SK-N-SH (cell line): ENCODE results near the gene UVRAG. TPM values are rescaled to one million over a fixed set of nuclear protein-coding genes. Genes with fewer than 3 reads are reported as not detected.

Experiments used
- CTCF ChIA-PET: fragments of 300-600, 350-600 bp; formaldehyde crosslinking; extraction: SDS; loops from one replicate; lab custom pipeline; 2021; lab: Yijun Ruan, JAX
- POLR2A ChIA-PET: fragments of 350-600 bp; sonication (Branson Sonifier 250); formaldehyde crosslinking; extraction: SDS; loops from one replicate; lab custom pipeline; 2020; ENCODE audit warnings: antibody characterized with exemption, inconsistent platforms; lab: Yijun Ruan, JAX
- DNase-seq: peaks from one replicate; pipeline ENCODE4 v3.0.0; 2012
- H2AFZ ChIP-seq: fragments of 200-600 bp; sonication (generic); 2 replicates; pipeline ENCODE4 v1.8.1; 2016; ENCODE audit warnings: antibody characterized with exemption, mild to moderate bottlenecking, low read depth
- H3F3A ChIP-seq: fragments of 200-600 bp; sonication (generic); replicated peaks from 2 replicates; pipeline ENCODE3; 2016; ENCODE audit warnings: antibody characterized with exemption, mild to moderate bottlenecking; ENCODE audit not compliant: insufficient read depth
- H3K27ac ChIP-seq, 2 experiments: fragments of 200-500 bp in 1 of 2; fragments of 200-600 bp in 1 of 2; sonication (Bioruptor generic) in 1 of 2; sonication (generic), shearing (Covaris generic) in 1 of 2; 2 replicates each; pipeline versions ENCODE4 v1.5.1 to v1.6.1; 2014 to 2016; ENCODE audit warnings: low read depth in 2 of 2, inconsistent platforms in 1 of 2, low read length in 1 of 2, mild to moderate bottlenecking in 1 of 2, mixed read lengths in 1 of 2
- H3K27me3 ChIP-seq: fragments of 200-600 bp; sonication (generic), shearing (Covaris generic); 2 replicates; pipeline ENCODE4 v1.6.1; 2016; ENCODE audit warnings: mixed run types; ENCODE audit not compliant: insufficient read depth
- H3K36me3 ChIP-seq, 2 experiments: fragments of 200-500 bp in 1 of 2; fragments of 200-600 bp in 1 of 2; sonication (Bioruptor generic) in 1 of 2; sonication (generic) in 1 of 2; replicated peaks in 1 of 2; 2 replicates each; pipeline versions ENCODE3 to v1.5.1; 2014 to 2016; ENCODE audit warnings: low read length in 1 of 2, mild to moderate bottlenecking in 1 of 2; ENCODE audit not compliant: insufficient read depth in 2 of 2, control insufficient read depth in 1 of 2
- H3K4me1 ChIP-seq, 2 experiments: fragments of 200-500 bp in 1 of 2; fragments of 200-600 bp in 1 of 2; sonication (Bioruptor generic) in 1 of 2; sonication (generic), shearing (Covaris generic) in 1 of 2; 2 replicates each; pipeline versions ENCODE4 v1.5.1 to v1.6.1; 2014 to 2016; ENCODE audit warnings: low read depth in 1 of 2, low read length in 1 of 2, mixed run types in 1 of 2; ENCODE audit not compliant: insufficient read depth in 2 of 2, control insufficient read depth in 1 of 2
- H3K4me2 ChIP-seq: fragments of 200-600 bp; sonication (generic), shearing (Covaris generic); 2 replicates; pipeline ENCODE4 v1.6.1; 2017; ENCODE audit warnings: mixed run types
- H3K4me3 ChIP-seq, 2 experiments: fragments of 200-500 bp in 1 of 2; fragments of 200-600 bp in 1 of 2; sonication (Bioruptor generic) in 1 of 2; sonication (generic), shearing (Covaris generic) in 1 of 2; 2 replicates each; pipeline versions ENCODE4 v1.5.1 to v1.8.1; 2014 to 2016; ENCODE audit warnings: low read depth in 2 of 2, inconsistent platforms in 1 of 2, low read length in 1 of 2, mild to moderate bottlenecking in 1 of 2, mixed read lengths in 1 of 2, moderate library complexity in 1 of 2
- H3K79me2 ChIP-seq: fragments of 200-600 bp; sonication (generic); 2 replicates; pipeline ENCODE4 v1.8.1; 2017; ENCODE audit warnings: mild to moderate bottlenecking; ENCODE audit not compliant: insufficient read depth
- H3K9ac ChIP-seq: fragments of 200-600 bp; sonication (generic); 2 replicates; pipeline ENCODE4 v1.6.1; 2017; ENCODE audit warnings: mixed run types
- H3K9me2 ChIP-seq: fragments of 200-600 bp; sonication (generic); 2 replicates; pipeline ENCODE4 v1.6.1; 2017; ENCODE audit warnings: mixed run types
- H3K9me3 ChIP-seq: fragments of 200-600 bp; sonication (generic); 2 replicates; pipeline ENCODE4 v1.6.1; 2017; ENCODE audit warnings: mixed run types, mild to moderate bottlenecking, moderate library complexity
- H4K20me1 ChIP-seq: fragments of 200-600 bp; sonication (generic); 2 replicates; pipeline ENCODE4 v1.6.1; 2017; ENCODE audit warnings: mild to moderate bottlenecking, mixed run types; ENCODE audit not compliant: insufficient read depth
- EP300 ChIP-seq, 2 experiments: IDR thresholded peaks; 2 replicates each; pipeline versions ENCODE4 v1.4.0 to v1.6.1; 2012; ENCODE audit warnings: borderline replicate concordance in 1 of 2, low read depth in 1 of 2, low read length in 1 of 2
- EZH2phosphoT487 ChIP-seq: fragments of 200-600 bp; sonication (generic); IDR thresholded peaks from 2 replicates; pipeline ENCODE4 v1.6.1; 2017; ENCODE audit warnings: low read depth, mixed run types, mild to moderate bottlenecking, antibody characterized with exemption, moderate library complexity, borderline replicate concordance
- FOXM1 ChIP-seq: IDR thresholded peaks from 2 replicates; pipeline ENCODE4 v1.4.0; 2012; ENCODE audit warnings: low read depth, mild to moderate bottlenecking
- JUND ChIP-seq: IDR thresholded peaks from 2 replicates; pipeline ENCODE4 v1.4.0; 2012
- PBX3 ChIP-seq: IDR thresholded peaks from 2 replicates; pipeline ENCODE4; 2012
- RCOR1 ChIP-seq: fragments of 150-350 bp; IDR thresholded peaks from 2 replicates; pipeline ENCODE4 v1.6.1; 2017; ENCODE audit warnings: antibody characterized with exemption, low read length
- RXRA ChIP-seq: IDR thresholded peaks from 2 replicates; pipeline ENCODE4 v1.4.0; 2012; ENCODE audit warnings: low read depth, mild to moderate bottlenecking, borderline replicate concordance
- SMC3 ChIP-seq: IDR thresholded peaks from 2 replicates; pipeline ENCODE4 v1.6.1; 2012; ENCODE audit warnings: low read depth, low read length, improper control_type of control experiment
- USF1 ChIP-seq: IDR thresholded peaks from 2 replicates; pipeline ENCODE4 v1.4.0; 2012; ENCODE audit warnings: low read depth, borderline replicate concordance
- USF2 ChIP-seq: fragments of 150-350 bp; IDR thresholded peaks from 2 replicates; pipeline ENCODE4 v1.6.1; 2017; ENCODE audit warnings: antibody characterized with exemption, low read length, low read depth, borderline replicate concordance
- WGBS: methylation state at CpG from one replicate; pipeline ENCODE4 v1.1.6; 2017; ENCODE audit warnings: low lambda C conversion rate; 5-methylcytosine and 5-hydroxymethylcytosine counted together
- polyA plus RNA-seq, 3 experiments: library from polyadenylated mRNA; depleted of rRNA; stranded (reverse); fragments of >200 nt; gene quantifications; 2 replicates each; pipeline ENCODE4 v1.2.3, GENCODE V29; 2012

UVRAG gene
- polyA plus RNA-seq, 1 of the 3 experiments (the other 2 are of a cell fraction): 5.8 TPM

- Histone ChIP-seq H3K4me1 (peaks cover 9 to 13% of the 10 kb centered on the region in 2 experiments; a peak in 2 of 4 replicates), H3K79me2 (peaks cover 61% of the 10 kb centered on the region), H3K27ac (no peak overlapping the region), H3K36me3 (no peaks in the 10 kb centered on the region), H3K27me3 (no peaks in the 10 kb centered on the region), H3K4me3 (peak overlapping the region; percentile 87 to 95), H3F3A (peaks cover 16% of the 10 kb centered on the region), H3K9ac (peak overlapping the region; percentile 85), H4K20me1 (peaks cover 5% of the 10 kb centered on the region; the same call in 1 of the 2 replicates), H2AFZ (peak overlapping the region; percentile 1; the same call in 1 of the 2 replicates), H3K9me2 (no peaks in the 10 kb centered on the region), H3K4me2 (peak overlapping the region; percentile 82), H3K9me3 (no peaks in the 10 kb centered on the region)
- 46% methylated on average over 6 of the region's 6 CpGs for WGBS
- ChIA-PET POLR2A (no interaction called here), CTCF (interaction anchor here (0.7 to 1.9 kb wide), 3 partner anchors 12 to 52 kb away, joined by 3 to 7 read pairs (median 3); no protein-coding TSS in a partner anchor)
- no peak for DNase-seq
- no peak for TF ChIP-seq RCOR1
- TF ChIP-seq EZH2phosphoT487: no peak
- no peak for TF ChIP-seq JUND
- no peak for TF ChIP-seq RXRA
- TF ChIP-seq EP300 (IDR thresholded peaks at IDR 0.05; ENCODE audit: borderline replicate concordance in 1 of 2, low read depth in 1 of 2, low read length in 1 of 2): no peak
- no peak for TF ChIP-seq USF2
Observed at GRCh38 chr11:75816561-75817239, 1.7 kb downstream of the UVRAG start.

- no peak for DNase-seq
- CTCF ChIA-PET: no interaction called here
Observed at GRCh38 chr11:75820645-75821044, 5.6 kb downstream of the UVRAG start.

More at GRCh38 chr11:75820645-75821044, 5.6 kb downstream of the UVRAG start:
- no peaks in the 10 kb centered on the region for H3K9me2 ChIP-seq
- H2AFZ ChIP-seq: no peak overlapping the region
- 93% methylated on average over 1 of the region's 1 CpG for WGBS
- H3K4me3 ChIP-seq: no peak overlapping the region
- no peaks in the 10 kb centered on the region for H3F3A ChIP-seq
- H3K4me1 ChIP-seq: peaks cover 5 to 9% of the 10 kb centered on the region in 2 experiments; a peak in 2 of 4 replicates
- no peaks in the 10 kb centered on the region for H3K9me3 ChIP-seq
- TF ChIP-seq FOXM1 (no peak), SMC3 (no peak), USF1 (no peak), PBX3 (no peak), EZH2phosphoT487 (no peak)
- TF ChIP-seq, all 33 proteins: peak for 0
- no peaks in the 10 kb centered on the region for H3K36me3 ChIP-seq
- no peak overlapping the region for H3K4me2 ChIP-seq
- no peaks in the 10 kb centered on the region for H3K27me3 ChIP-seq
- H4K20me1 ChIP-seq: peaks cover 5% of the 10 kb centered on the region; the same call in 1 of the 2 replicates
- POLR2A ChIA-PET: no interaction called here
- H3K9ac ChIP-seq: no peak overlapping the region
- no peak overlapping the region for H3K27ac ChIP-seq
- H3K79me2 ChIP-seq: peaks cover 91% of the 10 kb centered on the region
